Measurements from ENCODE around the gene GSN. TPM values are rescaled to one million over a fixed set of nuclear protein-coding genes. Genes with fewer than 3 reads are reported as not detected.

GSN gene
- total RNA-seq, 4 donors from 2014 or later: 364 to 571 (median 480) TPM

DNA sequence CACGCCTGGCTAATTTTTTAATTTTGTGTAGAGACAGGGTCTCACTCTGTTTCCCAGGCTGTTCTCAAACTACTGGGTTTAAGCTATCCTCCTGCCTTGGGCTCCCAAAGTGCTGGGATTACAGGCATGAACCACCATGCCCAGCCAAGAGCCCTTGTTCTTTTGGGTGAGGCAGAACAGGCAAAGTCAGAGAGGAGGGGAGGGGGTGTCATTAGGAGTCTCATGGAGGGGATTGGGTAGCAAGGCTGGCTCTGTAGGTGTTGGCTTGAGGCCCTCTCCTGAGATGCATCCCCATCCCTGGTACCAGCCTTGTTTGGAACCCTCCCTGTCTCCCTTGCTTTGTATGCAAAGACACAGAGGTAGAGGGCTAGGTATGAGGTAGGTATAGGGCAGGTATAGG lies 24.1 kb downstream of the GSN start:
- Histone ChIP-seq H3K9me3 (no peaks in the 10 kb centered on the region), H3K27me3 (no peaks in the 10 kb centered on the region), H3K4me3 (no peak overlapping the region), H3K4me1 (peaks cover 0 to 74% (median 17%) of the 10 kb centered on the region in 4 donors), H3K36me3 (no peaks in the 10 kb centered on the region), H3K27ac (peak overlapping the region in 2 of 4 donors; percentile 2 to 22)
- TF ChIP-seq CTCF (IDR thresholded peaks at IDR 0.05): no peak
- no peak for TF ChIP-seq POLR2A (IDR thresholded peaks at IDR 0.05)
- no peak for DNase-seq

- TF ChIP-seq POLR2A (IDR thresholded peaks at IDR 0.05) (no peak), CTCF (IDR thresholded peaks at IDR 0.05) (no peak)
- peaks cover 0 to 74% (median 15%) of the 10 kb centered on the region in 4 donors for H3K4me1 ChIP-seq
- no peak overlapping the region for H3K4me3 ChIP-seq
- no peaks in the 10 kb centered on the region for H3K36me3 ChIP-seq
- H3K9me3 ChIP-seq: no peaks in the 10 kb centered on the region
- peak overlapping the region in 3 of 4 donors; percentile 2 to 87 (median 17) for H3K27ac ChIP-seq
- peak in 1 of 3 donors; percentile 36 for DNase-seq
- H3K27me3 ChIP-seq: no peaks in the 10 kb centered on the region
These were observed 24.9 kb downstream of the GSN start for GRCh38 chr9:121292801-121293241.

DNA sequence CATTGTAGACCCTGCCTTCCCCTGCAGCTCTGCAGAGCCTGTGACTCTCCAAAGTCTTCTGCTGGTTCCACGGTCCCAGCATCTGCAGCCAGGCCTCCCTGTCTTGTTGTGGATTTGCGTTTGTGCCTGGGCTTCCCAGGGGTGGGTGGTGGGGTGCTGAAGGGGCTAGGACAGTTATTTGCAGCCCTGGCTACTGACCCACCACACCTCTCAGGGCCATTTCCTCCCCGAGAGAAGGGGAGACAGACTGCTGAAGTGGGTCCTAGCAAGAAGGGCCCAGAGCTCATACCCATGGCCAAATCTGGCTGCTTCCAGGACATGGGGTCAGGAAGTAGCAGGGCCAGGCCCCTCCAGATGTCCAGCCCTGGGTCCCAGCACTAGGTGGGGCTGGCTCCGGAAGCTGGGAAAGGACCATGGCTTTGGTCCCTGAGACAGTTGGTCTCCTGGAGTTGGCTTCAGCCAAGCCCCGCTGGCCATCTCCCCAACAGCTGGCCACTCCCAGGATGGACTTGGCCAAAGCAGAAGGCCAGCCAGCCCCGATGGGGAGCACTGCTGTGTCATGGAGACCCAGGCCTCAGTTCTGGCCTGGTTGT lies 26.3 kb downstream of the GSN start:
- no peaks in the 10 kb centered on the region for H3K9me3 ChIP-seq
- no peaks in the 10 kb centered on the region for H3K27me3 ChIP-seq
- DNase-seq: peak in 1 of 3 donors; percentile 47
- peak overlapping the region; percentile 41 to 87 (median 73) for H3K27ac ChIP-seq
- H3K4me3 ChIP-seq: no peak overlapping the region
- no peaks in the 10 kb centered on the region for H3K36me3 ChIP-seq
- H3K4me1 ChIP-seq: peaks cover 2 to 74% (median 9%) of the 10 kb centered on the region in 4 donors
- TF ChIP-seq CTCF (IDR thresholded peaks at IDR 0.05) (no peak), POLR2A (IDR thresholded peaks at IDR 0.05) (no peak)

GRCh38 chr9:121294866-121295661 lies 27.1 kb downstream of the GSN start:
- Histone ChIP-seq H3K27ac (peak overlapping the region; percentile 54 to 87 (median 76)), H3K9me3 (no peaks in the 10 kb centered on the region), H3K4me1 (peaks cover 3 to 68% (median 10%) of the 10 kb centered on the region in 4 donors), H3K36me3 (no peaks in the 10 kb centered on the region), H3K4me3 (no peak overlapping the region), H3K27me3 (no peaks in the 10 kb centered on the region)
- no peak for TF ChIP-seq POLR2A (IDR thresholded peaks at IDR 0.05)
- no peak for TF ChIP-seq CTCF (IDR thresholded peaks at IDR 0.05)
- DNase-seq: peak in 1 of 3 donors; percentile 58

DNA sequence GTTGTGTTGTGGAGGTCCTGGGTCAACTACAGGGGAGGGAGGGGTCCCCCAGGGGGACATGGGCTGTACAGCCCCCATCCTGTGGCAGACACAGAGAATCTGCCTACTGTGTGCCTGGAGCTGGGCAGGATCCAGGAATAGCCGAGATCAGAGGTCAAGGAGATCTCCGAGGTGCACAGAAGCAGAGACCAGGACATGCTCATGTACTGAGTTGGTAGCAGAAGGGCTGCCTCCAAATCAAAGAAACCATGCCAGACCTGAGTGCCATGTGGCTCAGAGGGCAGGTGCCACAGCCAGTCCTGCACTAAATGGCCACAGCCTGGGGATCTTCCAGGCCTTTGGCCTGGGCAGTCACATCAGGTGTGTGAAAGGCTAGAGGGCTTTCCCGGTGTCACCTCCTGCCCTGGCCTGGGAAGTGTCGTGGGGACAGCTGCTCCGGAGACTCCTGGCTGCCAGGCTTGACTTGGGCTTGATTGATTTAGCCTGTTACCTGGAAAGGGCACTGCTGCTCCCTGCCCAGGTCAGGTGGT lies 27.8 kb downstream of the GSN start:
- TF ChIP-seq POLR2A (IDR thresholded peaks at IDR 0.05): no peak
- TF ChIP-seq CTCF (IDR thresholded peaks at IDR 0.05): no peak
- Histone ChIP-seq H3K9me3 (no peaks in the 10 kb centered on the region), H3K4me3 (no peak overlapping the region), H3K4me1 (peaks cover 3 to 68% (median 10%) of the 10 kb centered on the region in 4 donors), H3K27ac (peak overlapping the region; percentile 54 to 87 (median 76)), H3K27me3 (no peaks in the 10 kb centered on the region), H3K36me3 (no peaks in the 10 kb centered on the region)
- peak in 1 of 3 donors; percentile 40 for DNase-seq

All from Peyer's patch (tissue), 4 donors.